Lung (tissue), 12 donors: ENCODE measurements around the gene TCTN1. TPM values are rescaled to one million over a fixed set of nuclear protein-coding genes. Genes with fewer than 3 reads are reported as not detected.

Experiments used
- ATAC-seq: fragments of 200-7000 bp; cut with Tn5 transposase; one replicate; pipeline ENCODE4 v1.9.1; 2020; ENCODE audit warnings: moderate number of reproducible peaks; ENCODE audit not compliant: insufficient read depth, low FRiP score
- DNase-seq, 3 donors: peaks; one replicate each; pipeline ENCODE4 v3.0.0-alpha.2; 2013 to 2017
- H3K27ac ChIP-seq, 2 donors: one replicate each; pipeline ENCODE4 v1.5.1; 2013; ENCODE audit warnings: mild to moderate bottlenecking in 2 of 2, moderate library complexity in 2 of 2, control low read depth in 1 of 2, inconsistent platforms in 1 of 2, low read depth in 1 of 2, low read length in 1 of 2
- H3K27me3 ChIP-seq, 3 donors: one replicate each; pipeline ENCODE4 v1.5.1; 2013; ENCODE audit warnings: low read length in 2 of 3; ENCODE audit not compliant: control insufficient read depth in 3 of 3, insufficient read depth in 3 of 3
- H3K36me3 ChIP-seq, 4 donors: one replicate each; pipeline ENCODE4 v1.5.1; 2013; ENCODE audit warnings: low read length in 4 of 4, mild to moderate bottlenecking in 1 of 4, moderate library complexity in 1 of 4; ENCODE audit not compliant: control insufficient read depth in 4 of 4, insufficient read depth in 4 of 4
- H3K4me1 ChIP-seq, 5 donors: one replicate each; pipeline ENCODE4 v1.5.1; 2013; ENCODE audit warnings: low read length in 5 of 5, mild to moderate bottlenecking in 2 of 5, moderate library complexity in 1 of 5; ENCODE audit not compliant: control insufficient read depth in 5 of 5, insufficient read depth in 5 of 5
- H3K4me3 ChIP-seq: one replicate; pipeline ENCODE4 v1.5.1; 2013; ENCODE audit warnings: mild to moderate bottlenecking, control low read depth, moderate library complexity
- H3K9ac ChIP-seq, 2 donors: one replicate each; pipeline ENCODE4 v1.5.1; 2013; ENCODE audit warnings: low read length in 2 of 2, control low read depth in 1 of 2; ENCODE audit not compliant: insufficient read depth in 1 of 2
- H3K9me3 ChIP-seq, 4 donors: one replicate each; pipeline ENCODE4 v1.5.1; 2013; ENCODE audit warnings: low read length in 3 of 4, mild to moderate bottlenecking in 1 of 4, moderate library complexity in 1 of 4; ENCODE audit not compliant: control insufficient read depth in 4 of 4, insufficient read depth in 3 of 4
- WGBS, 2 donors: extraction: QIAGEN DNeasy Blood & Tissue Kit; methylation state at CpG; one replicate each; pipeline ENCODE4 v1.1.7; 2013; 5-methylcytosine and 5-hydroxymethylcytosine counted together
- polyA plus RNA-seq, 2 donors: library from polyadenylated mRNA; stranded (reverse); fragments of 200-250 nt; gene quantifications; one replicate each; pipeline ENCODE4 v1.2.1, GENCODE V29; 2013
- total RNA-seq, 2 donors: library from RNA; depleted of rRNA in 1 of 2; stranded (reverse); fragments of >200 nt in 1 of 2; gene quantifications; one replicate each; pipeline ENCODE4 v1.2.1, GENCODE V29; 2014 to 2021
- TF ChIP-seq, protein P1 (sequence below): IDR thresholded peaks from 2 replicates; pipeline ENCODE4 v1.5.1; 2012; ENCODE audit warnings: mild to moderate bottlenecking; ENCODE audit errors: control extremely low read depth, extremely low read depth
- donor health status: control.
- donor health status: control.
- donor health status: Bipolar disorder and iron deficiency.
- donor health status: healthy.
- donor health status: DM: yes; HTN: yes; CAD: no.

Gene TCTN1
- total and polyA plus RNA-seq, 4 donors = 22.0 to 79.2 (median 44.2) TPM

DNA sequence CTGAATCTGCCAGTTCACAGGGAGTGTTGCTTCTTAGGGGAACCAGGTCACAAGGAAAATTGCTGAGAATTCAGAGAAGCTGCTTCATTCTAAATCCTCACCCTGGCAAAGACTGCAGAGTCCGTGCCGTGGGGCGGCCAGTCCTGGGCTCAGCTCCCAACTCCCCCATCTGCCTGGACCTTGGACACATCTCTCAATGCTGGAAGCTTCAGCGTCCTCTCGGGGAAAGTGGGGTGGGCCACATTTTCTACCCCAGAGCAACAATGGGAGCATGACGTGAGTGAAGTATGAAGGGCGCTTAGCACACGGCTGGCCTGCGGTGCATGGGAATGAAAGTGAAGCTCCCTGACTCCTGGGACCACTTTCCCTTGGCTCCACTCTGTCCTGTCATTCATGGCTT is 43.8 kb downstream of the TCTN1 start:
- no peak for DNase-seq
- WGBS, 2 donors = 91 to 92% methylated on average over 9 of the region's 9 CpGs
- H3K27me3 ChIP-seq = no peaks in the 10 kb centered on the region
- H3K9me3 ChIP-seq = no peaks in the 10 kb centered on the region
- no peak for ATAC-seq
- no peak overlapping the region for H3K9ac ChIP-seq
- no peak overlapping the region for H3K27ac ChIP-seq
- H3K4me1 ChIP-seq = no peaks in the 10 kb centered on the region
- H3K4me3 ChIP-seq = no peak overlapping the region
- TF ChIP-seq, protein P1, sequence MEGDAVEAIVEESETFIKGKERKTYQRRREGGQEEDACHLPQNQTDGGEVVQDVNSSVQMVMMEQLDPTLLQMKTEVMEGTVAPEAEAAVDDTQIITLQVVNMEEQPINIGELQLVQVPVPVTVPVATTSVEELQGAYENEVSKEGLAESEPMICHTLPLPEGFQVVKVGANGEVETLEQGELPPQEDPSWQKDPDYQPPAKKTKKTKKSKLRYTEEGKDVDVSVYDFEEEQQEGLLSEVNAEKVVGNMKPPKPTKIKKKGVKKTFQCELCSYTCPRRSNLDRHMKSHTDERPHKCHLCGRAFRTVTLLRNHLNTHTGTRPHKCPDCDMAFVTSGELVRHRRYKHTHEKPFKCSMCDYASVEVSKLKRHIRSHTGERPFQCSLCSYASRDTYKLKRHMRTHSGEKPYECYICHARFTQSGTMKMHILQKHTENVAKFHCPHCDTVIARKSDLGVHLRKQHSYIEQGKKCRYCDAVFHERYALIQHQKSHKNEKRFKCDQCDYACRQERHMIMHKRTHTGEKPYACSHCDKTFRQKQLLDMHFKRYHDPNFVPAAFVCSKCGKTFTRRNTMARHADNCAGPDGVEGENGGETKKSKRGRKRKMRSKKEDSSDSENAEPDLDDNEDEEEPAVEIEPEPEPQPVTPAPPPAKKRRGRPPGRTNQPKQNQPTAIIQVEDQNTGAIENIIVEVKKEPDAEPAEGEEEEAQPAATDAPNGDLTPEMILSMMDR = no peak
- peaks cover 0 to 17% (median 9%) of the 10 kb centered on the region in 4 donors for H3K36me3 ChIP-seq

DNA sequence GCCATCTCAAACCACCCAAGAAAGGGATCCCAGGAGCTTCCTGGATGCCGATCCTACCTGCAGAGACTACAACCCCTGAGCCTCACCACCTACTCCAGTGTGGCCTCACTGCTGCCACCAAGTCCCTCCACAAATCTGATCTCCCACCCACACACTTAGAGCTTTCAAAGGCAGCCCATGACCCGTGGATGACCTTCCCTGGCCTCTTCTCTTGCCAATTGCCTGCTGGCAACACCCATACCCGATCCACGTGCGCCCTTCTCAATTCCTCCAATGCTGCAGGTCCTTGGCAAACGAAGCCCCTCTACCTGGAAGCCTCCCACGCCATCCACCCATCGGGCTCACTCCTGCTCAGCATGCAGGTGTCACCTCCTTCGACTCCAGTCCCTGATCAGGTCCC is 44.3 kb downstream of the TCTN1 start:
- Histone ChIP-seq H3K27me3 (no peaks in the 10 kb centered on the region), H3K4me3 (no peak overlapping the region), H3K4me1 (no peaks in the 10 kb centered on the region), H3K36me3 (peaks cover 0 to 17% (median 8%) of the 10 kb centered on the region in 4 donors), H3K9me3 (no peaks in the 10 kb centered on the region), H3K27ac (no peak overlapping the region), H3K9ac (no peak overlapping the region)
- WGBS, 2 donors = 84 to 89% methylated on average over 9 of the region's 9 CpGs
- DNase-seq = no peak
- TF ChIP-seq, protein P1 = no peak
- no peak for ATAC-seq

DNA sequence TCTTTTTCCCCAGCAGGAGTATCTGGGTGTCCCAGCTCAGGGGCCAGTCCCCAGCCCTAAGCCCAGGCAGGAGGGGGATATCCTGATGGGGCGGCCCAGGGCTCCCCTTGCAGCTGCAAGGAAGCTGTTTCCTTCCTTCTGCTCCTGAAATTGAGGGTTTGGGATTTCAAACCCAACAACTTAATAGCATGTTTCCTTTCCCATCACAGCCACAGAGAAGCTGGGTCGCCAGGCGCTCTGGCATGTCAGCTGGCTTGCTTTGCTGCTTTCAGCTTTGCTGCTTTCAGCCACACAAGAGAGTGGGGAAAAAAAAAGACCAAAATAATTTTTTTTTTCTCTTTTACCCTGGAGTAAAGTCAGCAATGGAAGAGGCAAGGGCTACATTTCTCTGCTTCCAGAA is 44.9 kb downstream of the TCTN1 start:
- Histone ChIP-seq H3K9ac (no peak overlapping the region), H3K4me3 (no peak overlapping the region), H3K27me3 (no peaks in the 10 kb centered on the region), H3K27ac (no peak overlapping the region), H3K36me3 (peaks cover 0 to 17% (median 8%) of the 10 kb centered on the region in 4 donors), H3K9me3 (no peaks in the 10 kb centered on the region), H3K4me1 (no peaks in the 10 kb centered on the region)
- TF ChIP-seq, protein P1 = no peak
- 63 to 79% methylated on average over 3 of the region's 3 CpGs for WGBS, 2 donors
- DNase-seq (no peak), ATAC-seq (no peak)

DNA sequence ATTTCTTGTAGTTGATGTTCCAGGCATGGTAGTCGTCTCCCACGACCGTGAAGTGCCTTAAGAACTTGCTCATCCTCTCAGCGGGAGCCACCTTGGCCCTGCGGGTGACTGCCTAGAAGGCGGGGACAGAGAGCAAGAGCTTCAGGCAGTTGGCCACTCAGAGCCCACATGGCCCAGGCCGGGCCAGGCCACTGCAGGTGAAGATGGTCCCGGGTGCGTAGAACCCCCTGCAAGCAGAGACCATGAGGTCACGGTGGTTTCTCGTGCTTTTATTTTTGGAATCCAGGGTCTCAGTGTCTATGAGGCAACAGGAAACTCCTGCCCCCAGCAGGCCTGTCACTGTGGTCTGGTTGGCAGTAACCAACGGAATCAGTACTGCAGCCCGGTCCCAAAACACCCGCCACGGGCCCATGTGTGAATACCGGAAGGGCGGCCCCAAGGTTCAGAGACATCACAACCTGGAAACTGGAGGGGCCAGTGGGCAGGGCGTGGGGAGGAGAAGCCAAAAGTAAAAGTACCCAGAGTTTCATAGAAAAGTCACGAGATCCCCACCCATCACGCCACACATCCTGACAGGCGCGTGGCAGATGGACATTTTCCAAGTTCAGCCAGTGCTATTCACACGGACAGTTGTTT is 47.5 kb downstream of the TCTN1 start:
- peak; percentile 53 for ATAC-seq
- Histone ChIP-seq H3K4me3 (no peak overlapping the region), H3K27me3 (no peaks in the 10 kb centered on the region), H3K9ac (no peak overlapping the region), H3K36me3 (peaks cover 0 to 15% (median 2%) of the 10 kb centered on the region in 4 donors), H3K27ac (no peak overlapping the region), H3K4me1 (no peaks in the 10 kb centered on the region), H3K9me3 (peaks cover 0 to 3% (median 0%) of the 10 kb centered on the region in 4 donors)
- TF ChIP-seq, protein P1 = no peak
- 37 to 52% methylated on average over 23 of the region's 23 CpGs for WGBS, 2 donors
- no peak for DNase-seq
